Stimulated activated CD4-positive, alpha-beta T cell treated with anti-CD3 and anti-CD28 coated beads, Interleukin-2, amount 100 ng/mL, for 24 hours (primary cell): Measurements from ENCODE around the gene ZFAND3.

Experiments
- DNase-seq, 2 donors: peaks; one replicate each; pipeline ENCODE4 v3.0.0-alpha.2; 2020

The ZFAND3 gene

GRCh38 chr6:38159596-38159995, 340.1 kb downstream of the ZFAND3 start:
- no peak for DNase-seq

- no peak for DNase-seq
Measured at GRCh38 chr6:38160831-38161230, 341.3 kb downstream of the ZFAND3 start.

DNA sequence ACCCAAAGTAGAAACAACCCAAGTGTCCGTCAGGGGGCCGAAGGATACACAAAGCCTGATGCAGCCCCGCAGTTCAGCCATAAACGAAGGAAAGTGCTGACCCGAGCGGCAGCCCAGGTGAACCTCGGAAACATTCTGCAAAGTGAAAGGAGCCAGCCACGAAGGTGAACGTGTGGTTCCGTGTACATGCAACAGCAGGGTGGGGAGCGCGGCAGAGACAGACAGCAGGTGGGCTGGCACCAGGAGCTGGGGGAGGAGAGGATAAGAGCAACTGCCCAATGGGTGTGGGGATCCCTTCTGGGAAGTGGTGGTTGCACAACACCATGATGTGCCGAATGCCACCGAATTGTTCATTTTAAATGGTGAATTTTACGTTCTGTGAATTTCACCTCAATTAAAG, 341.8 kb downstream of the ZFAND3 start:
- no peak for DNase-seq

DNA sequence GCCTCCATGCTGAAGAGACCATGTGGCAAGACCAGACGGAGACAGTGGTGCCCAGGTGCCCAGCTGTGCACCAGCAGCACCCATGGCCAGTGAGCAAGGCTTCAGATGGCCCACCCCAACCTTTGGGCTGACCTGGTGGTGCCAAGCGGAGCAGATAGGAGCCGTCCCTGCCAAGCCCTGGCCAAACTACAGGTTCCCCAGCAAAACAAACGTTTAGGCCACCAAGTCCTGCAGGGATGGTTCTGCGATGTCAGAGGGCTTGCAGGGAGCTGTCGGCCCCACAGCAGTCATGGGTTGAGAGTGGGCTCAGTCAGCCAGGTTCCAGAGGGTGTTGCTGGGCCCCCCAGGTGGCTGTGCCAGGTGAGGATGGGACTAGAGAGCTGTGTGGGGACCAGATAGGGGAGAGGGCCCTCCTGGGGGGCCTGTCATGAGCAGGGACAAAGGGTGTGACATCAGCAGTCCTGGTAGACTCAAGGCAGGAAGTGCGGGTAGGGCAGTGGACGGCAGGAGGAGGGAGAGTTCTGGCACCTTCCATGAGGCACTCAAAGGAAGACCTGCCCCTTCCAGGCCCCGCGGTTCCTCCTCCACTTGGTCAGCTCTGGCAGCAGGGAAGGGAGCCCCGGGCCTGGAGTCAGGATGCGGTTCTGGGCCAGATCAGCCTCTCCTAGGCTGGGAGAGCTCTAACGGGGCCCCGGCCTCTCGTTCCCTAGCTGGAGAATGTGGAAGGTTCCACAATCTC, 342.4 kb downstream of the ZFAND3 start:
- no peak for DNase-seq

- DNase-seq: no peak
Measured at GRCh38 chr6:38162493-38163185, 343.1 kb downstream of the ZFAND3 start.

DNA sequence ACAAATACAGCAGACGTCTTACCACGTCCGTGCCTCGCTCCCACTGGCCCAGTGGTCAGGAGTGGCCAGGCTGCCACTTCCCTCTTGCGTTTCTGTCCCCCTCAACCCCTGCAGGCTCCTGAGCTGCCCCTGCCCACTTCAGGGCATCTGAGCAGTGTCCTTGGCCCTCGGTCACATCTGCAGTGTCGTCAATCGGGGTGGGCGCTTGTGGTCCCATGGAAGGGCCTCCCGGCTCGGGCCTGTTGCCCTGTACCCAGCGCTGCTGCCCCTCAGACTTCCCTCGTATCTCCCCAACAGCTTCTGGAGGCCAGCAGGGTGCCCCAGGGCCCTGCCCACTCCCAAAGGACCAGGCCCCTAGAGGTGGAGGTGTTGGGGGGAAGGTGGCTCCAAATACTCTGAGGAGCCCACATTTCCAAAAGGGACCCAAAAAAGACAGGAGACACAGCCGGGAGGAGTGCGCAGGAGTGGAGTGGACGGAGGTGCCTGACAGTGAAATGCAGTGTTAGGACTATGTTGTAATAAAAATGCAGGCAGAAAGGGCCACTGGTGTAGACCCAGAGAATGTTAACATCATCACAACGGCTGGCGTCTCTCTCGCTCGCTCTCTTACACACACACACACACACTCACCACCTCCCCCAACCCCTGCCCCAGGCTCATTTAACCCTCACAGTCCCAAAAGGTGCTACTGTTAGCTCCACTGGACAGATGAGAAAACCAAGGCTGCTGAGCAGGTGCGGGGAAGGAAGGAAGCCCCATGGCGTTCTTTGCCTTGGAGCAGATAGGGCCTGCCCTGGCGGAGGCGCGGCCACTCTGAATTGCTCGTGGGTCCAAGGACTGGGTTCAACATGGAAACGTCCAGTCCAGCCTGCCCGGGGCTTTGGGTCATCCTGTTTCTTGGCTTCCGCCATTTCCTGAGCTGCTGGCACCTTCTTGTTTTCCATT, 343.9 kb downstream of the ZFAND3 start:
- no peak for DNase-seq

DNA sequence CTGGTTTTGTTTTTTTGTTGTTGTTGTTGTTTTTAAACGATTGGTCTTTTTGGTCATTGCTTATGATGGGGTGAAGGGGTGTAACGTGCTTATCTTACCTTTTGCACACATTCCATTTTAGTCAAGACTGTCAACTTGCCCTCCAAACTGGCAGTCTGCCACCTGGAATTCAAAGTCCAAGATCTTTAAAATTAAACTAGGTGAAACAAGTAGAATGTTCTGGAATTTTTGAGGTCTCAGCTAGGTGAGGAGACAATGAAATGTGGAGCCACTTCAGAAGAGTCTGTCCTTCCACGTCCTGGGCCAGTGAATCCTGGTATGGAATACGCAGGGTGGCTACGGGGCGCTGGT, 344.6 kb downstream of the ZFAND3 start:
- no peak for DNase-seq

DNA sequence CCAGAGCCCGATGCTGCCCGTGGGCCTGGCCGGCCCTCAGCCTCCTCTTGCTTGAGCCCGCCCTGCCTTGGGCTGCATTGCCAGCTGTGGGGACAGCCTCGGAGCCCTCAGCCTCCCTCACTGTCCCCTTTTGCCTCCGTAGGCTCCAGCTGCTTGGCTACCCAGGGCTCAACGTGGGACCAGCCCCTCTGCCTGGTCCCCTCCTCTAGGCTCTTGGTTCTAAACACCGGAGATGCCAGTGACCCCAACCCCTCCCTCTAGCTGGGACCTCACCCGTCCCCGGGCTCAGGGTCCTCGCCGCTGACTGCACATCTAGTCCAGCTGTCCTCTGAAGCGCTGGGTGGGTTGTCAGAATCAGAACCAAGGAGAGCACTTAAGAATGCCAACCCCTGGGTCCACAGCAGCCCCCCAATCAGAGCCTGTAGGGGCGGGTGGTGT, 345.2 kb downstream of the ZFAND3 start:
- no peak for DNase-seq

DNA sequence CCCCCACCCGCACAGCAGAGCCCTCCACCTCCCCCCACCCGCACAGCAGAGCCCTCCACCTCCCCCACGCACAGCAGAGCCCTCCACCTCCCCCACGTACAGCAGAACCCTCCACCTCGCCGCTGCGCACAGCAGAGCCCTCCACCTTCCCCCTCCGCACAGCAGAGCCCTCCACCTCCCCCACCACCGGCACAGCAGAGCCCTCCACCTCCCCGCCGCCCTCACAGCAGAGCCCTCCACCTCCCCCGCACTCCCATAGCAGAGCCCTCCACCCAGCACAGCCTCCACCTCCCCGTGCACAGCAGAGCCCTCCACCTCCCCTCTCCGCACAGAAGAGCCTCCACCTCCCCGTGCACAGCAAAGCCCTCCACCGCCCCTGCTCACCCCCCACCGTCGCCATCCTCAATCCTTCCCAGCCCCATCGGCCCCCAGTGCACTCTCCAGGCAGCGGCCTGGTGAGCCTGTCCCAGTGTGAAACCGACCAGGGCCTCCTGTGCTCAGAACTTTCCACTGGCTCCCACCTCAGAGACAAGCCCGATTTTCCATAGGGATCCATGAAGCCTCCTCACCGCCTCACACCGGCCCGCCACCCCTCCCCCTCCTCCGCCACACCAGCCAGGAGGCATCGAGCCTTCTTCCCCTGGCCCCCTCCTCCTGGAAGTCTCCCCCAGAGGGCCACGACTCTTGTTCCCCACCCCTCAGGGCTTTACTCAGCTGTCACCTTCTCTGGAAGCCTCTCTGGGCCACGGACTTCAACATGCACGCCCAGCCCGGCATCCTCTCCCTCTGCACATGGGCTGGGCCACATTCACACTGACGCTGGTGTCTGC, 347.1 kb downstream of the ZFAND3 start:
- no peak for DNase-seq

GRCh38 chr6:38167598-38167997, 348.1 kb downstream of the ZFAND3 start:
- no peak for DNase-seq

- DNase-seq: no peak
Measured at GRCh38 chr6:38168126-38168525, 348.6 kb downstream of the ZFAND3 start.

DNA sequence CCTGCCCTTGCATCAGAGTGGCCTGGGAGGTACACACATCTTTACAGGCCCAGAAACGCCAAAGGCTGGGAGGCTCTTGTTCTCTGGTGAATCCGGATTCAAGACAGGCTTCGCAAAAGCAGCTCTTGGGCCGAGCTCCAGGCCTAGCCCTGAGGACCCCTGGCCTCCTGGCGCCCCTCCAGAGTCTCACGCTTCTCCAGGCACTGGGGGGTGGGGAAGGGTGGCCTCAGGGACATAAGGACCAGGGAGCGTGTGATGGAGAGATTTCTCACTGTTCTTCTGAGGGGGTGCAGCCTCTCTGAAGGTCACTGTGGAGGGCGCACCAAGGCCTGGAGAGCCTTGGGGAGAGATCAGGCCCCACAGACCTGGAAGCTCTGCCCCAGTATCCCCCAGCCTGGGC, 349.2 kb downstream of the ZFAND3 start:
- no peak for DNase-seq

DNA sequence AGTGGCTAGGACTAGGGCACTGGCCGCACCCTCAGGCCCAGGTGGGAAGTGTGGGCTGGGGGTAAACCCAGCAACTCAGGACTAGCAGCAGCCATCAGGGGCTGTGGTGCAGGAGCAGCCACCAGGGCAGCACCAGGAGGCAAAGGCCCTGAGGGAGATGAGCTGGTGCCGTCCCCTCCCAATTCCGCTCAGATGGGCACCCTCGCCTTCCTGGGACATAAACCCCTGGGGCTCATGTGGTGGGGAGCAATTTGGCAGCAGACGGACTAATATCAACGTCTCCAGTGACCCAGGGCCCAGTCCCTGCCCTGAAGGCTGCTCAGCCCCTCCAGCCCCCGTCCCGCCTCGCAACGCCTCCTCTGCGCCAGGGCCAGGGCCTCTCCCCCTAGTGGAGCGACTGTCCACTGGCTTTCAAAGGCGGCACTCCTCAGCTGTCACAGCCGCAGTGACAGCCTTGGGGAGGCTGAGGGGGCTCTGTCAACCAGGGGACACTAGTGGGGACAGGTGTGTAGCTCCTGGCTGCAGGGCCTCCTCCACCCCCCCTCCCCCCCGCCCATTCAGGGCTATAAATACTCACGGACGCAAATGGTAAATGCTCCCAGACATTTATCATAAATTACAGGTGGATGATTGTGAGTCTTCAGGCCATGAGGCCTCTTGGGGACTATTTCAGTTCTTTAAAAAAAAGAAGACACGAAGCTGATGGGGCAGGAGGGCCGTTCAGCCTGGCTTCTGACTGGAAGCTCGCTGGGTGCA, 349.9 kb downstream of the ZFAND3 start:
- no peak for DNase-seq

- no peak for DNase-seq
Measured at GRCh38 chr6:38169977-38170526, 350.5 kb downstream of the ZFAND3 start.

GRCh38 chr6:38170666-38171355, 351.3 kb downstream of the ZFAND3 start:
- DNase-seq: no peak

DNA sequence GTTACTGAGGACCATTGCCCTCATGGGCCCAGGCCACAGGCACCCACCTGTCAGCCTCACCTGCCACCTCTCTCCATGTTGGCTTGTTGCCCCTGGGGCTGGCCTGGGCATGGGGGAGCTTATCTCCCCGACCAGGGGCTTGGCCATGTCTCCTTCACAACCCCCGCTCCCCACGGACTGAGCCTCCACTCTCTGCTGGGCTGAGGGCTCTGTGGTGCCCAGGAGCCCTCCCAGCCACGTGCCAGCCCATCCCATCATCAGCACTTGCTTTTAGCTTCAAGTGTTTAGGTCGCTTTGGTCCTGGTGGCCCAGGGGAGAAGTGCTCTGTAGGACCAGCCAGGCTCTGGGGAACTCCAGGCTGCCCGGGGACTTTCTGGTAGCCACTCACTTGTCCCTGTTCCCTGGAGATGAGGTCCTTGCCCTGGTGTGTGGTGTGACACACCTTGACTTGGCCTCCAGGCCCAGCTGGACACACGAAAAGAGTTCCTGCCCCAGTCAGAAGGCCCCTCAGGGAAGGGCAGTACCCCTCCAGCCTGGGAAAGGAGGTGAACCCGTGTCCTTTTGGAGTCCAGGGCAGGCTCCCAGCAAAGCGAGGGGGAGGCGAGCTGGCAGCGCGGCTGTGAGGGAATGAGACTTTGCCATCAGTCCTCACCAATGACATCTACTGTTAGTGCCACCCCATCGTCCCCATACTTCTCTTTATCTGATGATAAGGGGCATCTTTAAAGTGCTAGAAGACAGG, 352.6 kb downstream of the ZFAND3 start:
- DNase-seq: no peak

GRCh38 chr6:38172739-38173410, 353.3 kb downstream of the ZFAND3 start:
- DNase-seq: no peak

DNA sequence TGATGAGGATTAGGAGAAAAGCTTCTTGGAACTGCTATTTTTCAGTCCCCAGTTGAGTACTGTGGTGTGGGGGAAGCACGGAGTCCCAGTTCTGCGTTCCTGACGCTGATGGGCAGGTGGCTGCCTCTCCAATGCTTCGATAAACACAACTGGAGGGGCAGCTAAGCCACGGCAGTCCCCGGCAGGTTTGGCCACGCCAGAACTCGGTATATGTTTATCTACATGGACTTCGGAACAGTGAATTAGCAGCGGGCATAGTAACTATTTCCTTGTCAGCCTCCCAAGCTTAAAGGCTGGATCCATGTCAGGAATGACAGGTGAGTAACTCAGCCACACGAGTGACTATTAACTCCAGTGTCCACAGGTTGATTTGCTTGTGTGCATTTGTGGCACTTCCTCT, 354.4 kb downstream of the ZFAND3 start:
- no peak for DNase-seq

- no peak for DNase-seq
Measured at GRCh38 chr6:38174315-38174714, 354.8 kb downstream of the ZFAND3 start.
